Neural progenitor cell (in vitro differentiated cells): ENCODE data around the gene TRIM15.

Experiments used
- EZH2 ChIP-seq: fragments of 200-600 bp; sonication (generic); IDR thresholded peaks from 2 replicates; pipeline ENCODE4 v1.6.1; 2017; ENCODE audit warnings: antibody characterized with exemption, mild to moderate bottlenecking, moderate library complexity
- EZH2phosphoT487 ChIP-seq: fragments of 200-600 bp; sonication (generic); IDR thresholded peaks from 2 replicates; pipeline ENCODE4 v1.6.1; 2017; ENCODE audit warnings: antibody characterized with exemption
- TF ChIP-seq, protein P1 (sequence below): fragments of 200-600 bp; sonication (generic); IDR thresholded peaks from 2 replicates; pipeline ENCODE4 v1.5.1; 2017; ENCODE audit warnings: antibody characterized with exemption, mild to moderate bottlenecking

DNA sequence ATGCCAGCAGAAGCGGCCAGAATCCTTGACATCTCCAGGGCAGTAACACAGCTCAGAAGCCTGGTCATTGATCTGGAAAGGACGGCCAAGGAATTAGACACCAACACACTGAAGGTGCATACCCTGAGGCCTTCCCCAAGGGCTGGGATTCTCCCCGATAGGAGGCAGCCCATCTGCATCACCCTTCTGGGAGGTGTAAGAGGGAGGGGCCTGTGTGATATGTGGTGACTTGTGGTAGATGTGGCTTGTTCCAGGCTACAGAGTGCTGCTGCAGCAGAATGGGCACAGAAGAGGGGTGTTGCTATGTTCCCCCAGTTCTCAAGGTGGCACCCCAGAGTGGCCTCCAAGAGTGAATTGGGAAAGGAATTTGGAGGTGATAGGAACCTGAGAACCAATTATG is 16.2 kb upstream of the TRIM15 start:
- TF ChIP-seq, protein P1, sequence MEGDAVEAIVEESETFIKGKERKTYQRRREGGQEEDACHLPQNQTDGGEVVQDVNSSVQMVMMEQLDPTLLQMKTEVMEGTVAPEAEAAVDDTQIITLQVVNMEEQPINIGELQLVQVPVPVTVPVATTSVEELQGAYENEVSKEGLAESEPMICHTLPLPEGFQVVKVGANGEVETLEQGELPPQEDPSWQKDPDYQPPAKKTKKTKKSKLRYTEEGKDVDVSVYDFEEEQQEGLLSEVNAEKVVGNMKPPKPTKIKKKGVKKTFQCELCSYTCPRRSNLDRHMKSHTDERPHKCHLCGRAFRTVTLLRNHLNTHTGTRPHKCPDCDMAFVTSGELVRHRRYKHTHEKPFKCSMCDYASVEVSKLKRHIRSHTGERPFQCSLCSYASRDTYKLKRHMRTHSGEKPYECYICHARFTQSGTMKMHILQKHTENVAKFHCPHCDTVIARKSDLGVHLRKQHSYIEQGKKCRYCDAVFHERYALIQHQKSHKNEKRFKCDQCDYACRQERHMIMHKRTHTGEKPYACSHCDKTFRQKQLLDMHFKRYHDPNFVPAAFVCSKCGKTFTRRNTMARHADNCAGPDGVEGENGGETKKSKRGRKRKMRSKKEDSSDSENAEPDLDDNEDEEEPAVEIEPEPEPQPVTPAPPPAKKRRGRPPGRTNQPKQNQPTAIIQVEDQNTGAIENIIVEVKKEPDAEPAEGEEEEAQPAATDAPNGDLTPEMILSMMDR = no peak
- TF ChIP-seq EZH2 (no peak), EZH2phosphoT487 (no peak)
